Measurements from ENCODE around the gene C2.

The C2 gene

GRCh38 chr6:31927242-31927862 is at the start of gene C2:
Gene C2, plus strand, starts transcription at chr6:31927717. Its CDS starts 36 bp downstream, at chr6:31927753.
- no peak for DNase-seq (ENCODE audit: low read depth in 2 of 3, low spot score in 2 of 3)

GRCh38 chr6:31878222-31878621 is 49.3 kb upstream of the C2 start:
- DNase-seq (ENCODE audit: low read depth in 2 of 3, low spot score in 2 of 3) = no peak

GRCh38 chr6:31878726-31879125 is 48.8 kb upstream of the C2 start, which contains the start of gene SLC44A4:
Gene SLC44A4, minus strand, starts transcription at chr6:31878997. Its CDS starts 17 bp downstream, at chr6:31878980.
- DNase-seq (ENCODE audit: low read depth in 2 of 3, low spot score in 2 of 3) = no peak

GRCh38 chr6:31879143-31879542 is 48.4 kb upstream of the C2 start:
- DNase-seq (ENCODE audit: low read depth in 2 of 3, low spot score in 2 of 3) = no peak

- DNase-seq (ENCODE audit: low read depth in 2 of 3, low spot score in 2 of 3) = no peak
Measured at GRCh38 chr6:31879901-31880300, 47.6 kb upstream of the C2 start.

- no peak for DNase-seq (ENCODE audit: low read depth in 2 of 3, low spot score in 2 of 3)
Measured at GRCh38 chr6:31880616-31881015, 46.9 kb upstream of the C2 start.

- no peak for DNase-seq (ENCODE audit: low read depth in 2 of 3, low spot score in 2 of 3)
Measured at GRCh38 chr6:31881136-31881859, 46.2 kb upstream of the C2 start.

GRCh38 chr6:31882344-31882743 is 45.2 kb upstream of the C2 start:
- DNase-seq (ENCODE audit: low read depth in 2 of 3, low spot score in 2 of 3) = no peak

- no peak for DNase-seq (ENCODE audit: low read depth in 2 of 3, low spot score in 2 of 3)
Measured at GRCh38 chr6:31883676-31884075, 43.8 kb upstream of the C2 start.

- DNase-seq (ENCODE audit: low read depth in 2 of 3, low spot score in 2 of 3) = no peak
Measured at GRCh38 chr6:31884528-31885035, 42.9 kb upstream of the C2 start.

- no peak for DNase-seq (ENCODE audit: low read depth in 2 of 3, low spot score in 2 of 3)
Measured at GRCh38 chr6:31886541-31886991, 41.0 kb upstream of the C2 start.

- DNase-seq (ENCODE audit: low read depth in 2 of 3, low spot score in 2 of 3) = no peak
Measured at GRCh38 chr6:31887173-31888007, 40.1 kb upstream of the C2 start.

GRCh38 chr6:31888276-31889258 is 39.0 kb upstream of the C2 start:
- peak in 1 of 3 experiments; percentile 48 for DNase-seq (ENCODE audit: low read depth in 2 of 3, low spot score in 2 of 3)

GRCh38 chr6:31889331-31889972 is 38.1 kb upstream of the C2 start:
- DNase-seq (ENCODE audit: low read depth in 2 of 3, low spot score in 2 of 3) = no peak

GRCh38 chr6:31892821-31893220 is 34.7 kb upstream of the C2 start:
- no peak for DNase-seq (ENCODE audit: low read depth in 2 of 3, low spot score in 2 of 3)

GRCh38 chr6:31896493-31896855 is 31.0 kb upstream of the C2 start:
- no peak for DNase-seq (ENCODE audit: low read depth in 2 of 3, low spot score in 2 of 3)

GRCh38 chr6:31896856-31897611 is 30.5 kb upstream of the C2 start:
- no peak for DNase-seq (ENCODE audit: low read depth in 2 of 3, low spot score in 2 of 3)

GRCh38 chr6:31897612-31898382 is 29.7 kb upstream of the C2 start, which contains the start of gene EHMT2:
Gene EHMT2, minus strand, starts transcription at chr6:31897698. Its CDS starts 21 bp downstream, at chr6:31897677.
- peak; percentile 65 to 79 (median 69) for DNase-seq (ENCODE audit: low read depth in 2 of 3, low spot score in 2 of 3)
